GM18502 (cell line): ENCODE results near the gene CIDEB.

Source experiments
- ATAC-seq: cut with Tn5 transposase; IDR thresholded peaks from one replicate; pipeline ENCODE4 v1.9.1; 2021; ENCODE audit warnings: mild to moderate bottlenecking; ENCODE audit not compliant: unreplicated experiment, poor library complexity

CIDEB gene

DNA sequence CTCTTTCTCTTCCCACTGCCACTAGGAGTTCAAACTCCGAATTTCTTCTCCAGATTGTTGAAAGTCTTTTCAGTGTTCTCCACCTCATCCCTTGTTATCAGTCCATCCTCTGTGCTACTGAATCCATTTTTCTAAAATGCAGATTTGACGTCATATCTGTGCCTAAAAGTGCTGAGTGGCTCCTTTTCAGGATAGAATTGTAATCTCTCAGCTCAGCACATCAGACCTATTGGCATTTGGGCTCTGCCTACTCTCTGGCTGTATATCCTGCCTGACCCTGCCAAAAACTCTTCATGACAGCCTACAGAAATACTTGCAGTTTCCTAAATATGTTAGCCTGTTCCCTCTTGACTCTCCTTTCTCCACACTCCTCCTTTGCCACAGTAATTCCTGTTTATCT lies 35.3 kb downstream of the CIDEB start:
- ATAC-seq, result no peak

DNA sequence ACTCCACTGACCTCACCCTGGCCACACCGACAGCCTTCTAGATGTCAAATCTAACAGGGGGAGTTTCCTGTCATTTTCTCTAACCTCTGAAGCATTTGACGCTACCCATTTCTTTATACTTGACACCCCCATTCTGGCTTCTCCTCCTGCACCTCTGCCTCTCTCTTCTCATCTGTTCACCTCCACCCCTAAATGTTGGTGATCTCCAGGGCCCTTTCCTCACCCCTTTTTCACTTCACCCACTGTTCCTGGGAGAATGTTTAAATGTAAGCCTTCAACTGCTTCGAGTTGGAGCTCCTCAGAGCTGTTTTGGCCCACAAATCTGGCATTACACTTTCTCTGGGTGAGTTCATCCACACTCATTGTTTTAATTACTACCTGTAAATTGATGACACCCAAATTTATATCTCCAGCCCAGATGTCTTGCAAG lies 35.9 kb downstream of the CIDEB start:
- no peak for ATAC-seq

DNA sequence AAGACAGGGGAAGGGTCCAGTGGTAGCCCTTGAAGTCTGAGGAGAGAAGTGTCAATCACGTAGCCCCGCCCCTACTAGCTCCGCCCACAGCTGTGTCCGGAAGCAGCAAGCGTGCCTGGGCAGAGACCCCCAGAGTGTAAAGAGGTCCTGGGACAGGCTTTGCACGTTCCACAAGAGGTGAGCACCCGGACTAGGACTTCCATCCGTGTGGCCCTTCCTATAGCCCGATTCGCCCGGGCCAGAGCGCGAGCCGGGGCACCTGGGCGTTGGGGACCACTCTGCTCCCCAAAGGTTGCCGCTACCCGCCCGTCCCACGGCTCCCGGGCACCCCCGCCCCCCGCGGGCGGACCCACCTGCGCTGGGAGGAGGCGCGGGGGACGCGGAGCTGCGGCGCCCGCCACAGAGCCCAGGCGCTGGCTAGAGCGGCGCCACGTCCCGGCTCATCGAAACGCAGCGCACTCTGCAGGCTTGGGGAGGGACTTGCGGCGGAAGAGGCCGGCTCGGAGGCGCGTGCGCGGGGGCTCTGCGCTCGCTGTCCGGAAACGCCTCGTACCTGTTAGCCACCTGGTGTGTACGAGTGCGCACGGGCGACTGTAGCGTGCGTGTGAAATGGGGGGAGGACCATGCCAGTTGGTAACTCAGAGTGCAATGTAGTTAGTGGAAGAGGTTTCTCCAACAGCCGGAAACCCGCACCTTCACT lies 36.5 kb downstream of the CIDEB start, which contains the start of gene RABGGTA:
RABGGTA (minus strand) TSS at position 464 of the 700 bp plus-strand sequence. CDS start 482 bp downstream, outside the sequence.
- ATAC-seq, result peak; percentile 89

DNA sequence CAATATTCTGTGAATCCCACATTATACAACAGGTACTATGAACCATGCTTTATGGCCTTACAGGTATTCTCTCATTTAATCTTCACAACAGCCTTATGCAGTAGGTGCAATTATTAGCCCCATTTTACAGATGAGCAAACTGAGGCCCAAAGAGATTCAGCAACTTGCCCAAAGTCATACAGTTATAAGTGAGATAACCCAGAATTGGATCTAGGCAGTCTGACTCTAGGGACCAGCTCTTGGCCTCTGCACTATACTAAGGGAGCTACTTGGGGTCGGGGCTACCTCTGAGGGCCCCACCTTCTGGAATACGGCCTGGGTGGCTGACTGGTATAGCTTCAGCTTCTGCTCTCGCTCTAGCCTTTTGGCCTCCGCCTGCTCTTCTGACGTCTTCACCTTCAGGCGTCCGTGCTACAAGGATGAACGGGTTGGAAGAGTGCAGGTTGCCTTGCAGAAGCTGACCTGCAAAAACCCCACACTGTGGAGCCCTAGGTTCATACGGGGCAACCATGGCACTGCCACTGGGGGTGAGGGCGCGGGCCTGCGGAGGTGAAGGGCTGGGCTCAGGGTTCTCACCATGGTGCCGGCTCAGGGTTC lies 37.1 kb downstream of the CIDEB start:
- ATAC-seq, result peak; percentile 1

DNA sequence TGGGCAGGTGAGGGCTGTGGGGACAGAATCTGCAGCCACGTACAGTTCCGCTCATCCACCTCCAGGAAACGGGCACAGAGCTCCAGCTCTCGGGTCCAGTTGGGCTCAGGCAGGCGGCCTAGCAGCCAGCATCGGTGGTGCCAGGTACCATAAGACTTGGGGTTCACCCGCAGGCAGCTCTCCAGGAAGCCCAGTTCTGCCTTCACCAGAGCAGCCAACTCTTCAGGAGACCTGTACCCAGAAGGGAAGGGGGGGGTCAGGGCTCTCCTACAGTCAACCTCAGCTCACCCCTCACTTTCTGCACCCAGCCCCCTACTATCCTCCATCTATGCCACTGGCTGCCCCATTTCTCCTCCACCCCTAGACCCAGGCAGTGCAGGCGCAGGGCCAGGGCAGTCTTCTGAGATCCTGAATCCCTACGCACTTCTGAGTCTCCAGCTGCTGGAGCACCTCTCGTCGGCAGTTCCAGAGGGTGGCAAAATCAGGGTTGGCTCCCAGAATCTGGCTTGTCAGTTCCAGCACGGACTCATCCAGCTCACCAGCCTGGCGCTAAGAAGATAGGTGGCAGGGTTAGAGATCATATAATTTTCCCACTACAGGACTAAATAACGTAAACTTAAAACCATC lies 37.8 kb downstream of the CIDEB start:
- ATAC-seq, result no peak

DNA sequence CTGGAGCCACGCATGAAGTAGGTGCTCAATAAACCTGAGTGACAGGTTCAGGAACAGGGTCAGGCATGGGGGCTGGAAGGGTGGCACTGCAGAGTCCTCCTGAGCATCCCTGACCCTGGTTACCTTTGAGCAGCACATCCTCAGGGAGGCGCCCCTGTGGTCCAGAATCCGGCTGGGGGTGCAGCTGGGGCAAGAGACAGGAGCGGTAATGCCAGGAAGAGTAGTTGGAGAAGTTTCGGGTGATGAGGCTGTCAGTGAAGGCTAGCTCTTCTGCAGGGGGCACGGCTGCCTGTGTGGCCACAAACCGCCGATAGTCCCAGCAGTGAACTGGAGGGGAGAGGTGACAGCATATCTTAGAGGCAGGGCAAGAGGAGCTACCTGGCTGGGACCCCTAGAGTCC lies 38.4 kb downstream of the CIDEB start:
- ATAC-seq, result no peak

DNA sequence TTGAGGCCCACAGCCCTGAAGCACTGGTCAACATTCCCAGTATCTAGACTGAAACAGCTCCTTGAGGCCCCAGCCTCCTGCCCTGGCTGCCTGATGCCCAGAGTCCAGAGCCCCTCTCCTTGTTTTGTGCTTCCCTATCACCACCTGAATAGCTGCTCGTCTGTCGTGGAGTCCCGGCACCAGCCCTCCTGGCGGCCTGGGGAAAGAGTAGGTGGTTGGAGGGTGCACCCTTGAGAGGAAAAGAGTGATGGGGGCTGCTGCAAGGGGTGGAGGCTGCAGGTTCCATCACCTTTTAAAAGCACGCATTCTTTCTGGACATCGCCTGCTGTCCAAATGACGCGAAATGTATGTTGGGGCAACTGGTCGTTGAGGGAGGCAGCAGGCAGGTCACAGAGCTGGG lies 39.6 kb downstream of the CIDEB start:
- no peak for ATAC-seq

DNA sequence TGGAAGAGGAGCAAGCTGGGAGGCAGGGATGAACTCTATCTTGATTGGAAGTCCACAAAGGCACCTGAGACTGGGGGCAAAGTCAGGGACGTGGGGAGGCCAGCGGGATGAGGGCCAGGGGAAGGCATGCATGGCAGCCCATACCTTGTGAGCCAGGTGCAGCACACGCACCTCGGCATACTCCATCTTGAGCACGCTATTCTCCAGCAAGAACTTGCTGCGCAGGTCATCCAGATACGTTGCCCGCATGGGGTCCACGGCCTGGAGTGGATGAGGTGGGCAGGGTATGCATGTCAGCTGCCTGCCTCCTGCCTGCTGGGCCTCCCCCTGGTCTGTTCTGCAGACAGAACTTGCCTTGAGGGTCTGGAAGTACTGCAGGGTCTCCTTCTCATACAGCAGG lies 40.3 kb downstream of the CIDEB start:
- ATAC-seq, result no peak

DNA sequence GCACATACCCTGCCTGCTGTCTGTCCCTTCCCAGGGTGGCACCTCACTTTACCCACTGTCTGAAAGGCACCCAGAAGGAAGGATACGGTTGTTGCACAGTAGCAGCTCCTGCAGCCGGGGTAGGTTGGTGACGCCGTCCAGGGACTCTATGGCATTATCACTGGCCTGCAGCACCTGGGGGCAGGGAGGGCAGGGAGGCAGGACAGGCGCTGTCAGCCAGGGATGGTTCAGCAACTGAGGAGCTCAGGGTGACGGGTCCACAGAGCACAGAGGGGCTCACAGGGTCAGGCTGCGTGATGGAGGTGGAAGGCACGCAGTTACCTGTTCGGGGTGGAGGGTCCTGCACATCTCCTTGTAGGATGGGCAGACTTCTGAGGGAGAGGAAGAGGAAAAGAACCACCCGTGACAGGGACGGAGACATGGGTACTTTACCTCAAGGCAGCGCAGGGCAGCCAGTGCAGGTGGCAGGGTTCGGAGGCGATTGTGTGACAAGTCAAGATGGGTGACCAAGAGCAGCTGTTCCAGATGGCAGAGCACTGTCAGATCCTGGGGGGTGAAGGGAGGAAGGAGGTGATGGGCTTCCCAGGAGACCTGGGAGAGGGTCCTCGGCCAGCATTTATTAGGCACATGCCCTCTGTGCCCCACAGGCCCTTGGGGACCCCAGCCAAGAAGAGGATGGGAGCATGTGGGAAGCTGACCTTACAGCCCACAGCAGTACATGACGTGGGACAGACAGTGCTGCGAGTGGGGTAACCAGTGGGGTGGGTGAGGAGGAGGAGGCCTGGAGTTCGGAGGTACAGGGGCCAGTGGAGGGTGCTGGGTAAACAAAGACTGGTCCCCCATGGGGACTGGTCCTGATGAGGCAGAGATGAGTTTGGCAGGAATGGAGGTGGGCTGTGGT lies 41.2 kb downstream of the CIDEB start:
- no peak for ATAC-seq

DNA sequence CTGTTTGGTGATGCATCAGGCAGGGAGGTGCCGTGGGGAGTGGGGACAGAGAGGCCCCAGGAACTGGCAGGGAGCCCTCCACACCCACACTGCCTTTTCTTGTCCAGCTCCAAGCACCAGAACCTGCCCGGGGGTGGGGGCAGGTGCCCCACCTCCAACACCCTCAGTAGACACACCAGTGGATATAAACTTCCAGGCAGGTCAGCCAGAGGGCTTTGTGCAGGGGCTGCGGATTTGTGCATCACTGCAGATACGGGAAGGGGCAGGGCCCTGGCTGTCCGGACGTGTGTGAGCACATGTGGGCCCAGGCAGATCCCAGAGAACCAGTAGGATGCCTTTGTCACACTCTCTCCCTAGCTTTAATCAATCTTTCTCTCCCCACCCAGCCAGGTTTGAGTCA lies 43.5 kb downstream of the CIDEB start:
- ATAC-seq, result no peak

DNA sequence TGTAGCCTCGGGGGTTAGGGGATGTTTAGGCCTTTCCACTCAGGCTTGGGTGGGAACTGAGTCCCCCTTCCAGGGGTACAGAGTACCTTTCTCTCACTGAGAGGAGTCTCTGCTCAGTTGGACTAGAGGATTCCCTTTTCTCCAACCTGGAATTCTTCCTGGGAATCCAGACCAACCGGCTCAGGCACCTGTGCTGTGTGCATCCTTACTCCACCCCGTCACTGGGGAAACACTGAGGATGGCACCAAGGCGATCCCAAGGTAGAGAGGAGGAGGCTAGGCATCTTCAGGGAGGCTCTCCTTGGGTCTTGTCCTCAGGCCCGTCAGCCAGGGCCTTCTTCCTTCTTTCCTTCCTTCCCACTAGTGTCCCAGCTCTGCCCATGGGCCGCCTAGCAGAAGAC lies 43.9 kb downstream of the CIDEB start:
- ATAC-seq, result no peak

DNA sequence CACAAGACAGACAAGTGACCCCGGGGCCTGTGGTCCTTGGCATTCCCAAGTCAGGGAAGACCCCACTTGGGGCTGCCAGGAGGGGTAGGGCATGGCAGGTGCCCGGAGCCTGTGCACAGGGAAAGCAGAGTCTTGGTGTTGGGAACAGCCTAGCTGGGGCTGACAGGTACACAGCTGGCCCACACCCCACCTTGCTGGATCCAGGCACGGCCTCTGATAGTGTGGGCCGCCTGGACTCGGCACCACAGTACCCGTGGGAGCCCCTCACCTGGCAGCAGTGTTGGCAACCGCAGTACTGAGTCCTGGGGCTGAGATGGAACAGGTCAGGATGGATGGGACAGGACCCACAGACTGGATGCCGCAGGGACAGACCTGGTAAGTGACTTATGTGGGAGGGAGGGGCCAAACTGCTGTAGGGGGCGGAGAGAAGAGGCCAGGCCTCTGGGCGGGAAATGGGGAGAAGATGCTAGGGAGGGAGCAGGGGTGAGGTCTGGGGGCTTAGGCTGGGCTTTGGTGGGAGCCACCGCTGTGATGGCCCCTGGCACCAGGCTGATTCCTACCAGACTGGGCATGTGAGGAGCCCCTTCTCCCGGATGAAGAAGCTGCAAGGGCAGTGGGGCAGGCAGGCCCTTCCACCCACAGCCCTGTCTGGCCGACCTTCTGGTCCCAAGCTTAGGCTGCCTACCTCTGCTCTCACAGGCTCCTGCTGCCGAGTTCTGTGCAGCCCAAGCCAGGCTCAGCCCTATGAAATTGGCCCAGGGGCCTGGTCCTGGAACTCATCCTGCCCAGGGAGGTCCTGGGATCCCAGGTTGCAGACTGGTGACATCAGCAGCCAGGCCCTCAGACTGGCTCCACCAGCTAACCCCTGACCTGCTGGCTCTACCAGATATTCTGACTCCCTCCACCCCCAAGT lies 44.7 kb downstream of the CIDEB start, which contains the start of gene TGM1:
TGM1 (minus strand) TSS at position 357 of the 913 bp plus-strand sequence. CDS start 825 bp downstream, outside the sequence.
- no peak for ATAC-seq

DNA sequence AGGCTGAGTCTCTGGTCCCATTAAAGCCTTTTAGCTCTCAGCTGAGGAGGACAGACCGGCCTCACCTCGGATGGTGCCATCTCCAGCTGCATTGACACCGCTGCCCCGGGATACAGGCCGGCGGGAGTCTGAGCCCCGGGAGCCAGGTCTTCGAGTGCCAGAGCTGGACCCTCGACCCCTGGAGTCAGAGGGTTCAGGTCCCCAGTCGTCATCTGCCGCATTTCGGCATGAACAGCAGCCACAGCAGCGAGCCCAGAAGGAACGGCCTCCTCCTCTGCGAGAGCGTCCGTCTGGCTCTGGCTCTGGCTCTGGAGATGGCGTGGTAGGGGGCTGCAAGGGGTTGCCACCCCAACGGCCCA lies 45.8 kb downstream of the CIDEB start:
- ATAC-seq, result no peak

DNA sequence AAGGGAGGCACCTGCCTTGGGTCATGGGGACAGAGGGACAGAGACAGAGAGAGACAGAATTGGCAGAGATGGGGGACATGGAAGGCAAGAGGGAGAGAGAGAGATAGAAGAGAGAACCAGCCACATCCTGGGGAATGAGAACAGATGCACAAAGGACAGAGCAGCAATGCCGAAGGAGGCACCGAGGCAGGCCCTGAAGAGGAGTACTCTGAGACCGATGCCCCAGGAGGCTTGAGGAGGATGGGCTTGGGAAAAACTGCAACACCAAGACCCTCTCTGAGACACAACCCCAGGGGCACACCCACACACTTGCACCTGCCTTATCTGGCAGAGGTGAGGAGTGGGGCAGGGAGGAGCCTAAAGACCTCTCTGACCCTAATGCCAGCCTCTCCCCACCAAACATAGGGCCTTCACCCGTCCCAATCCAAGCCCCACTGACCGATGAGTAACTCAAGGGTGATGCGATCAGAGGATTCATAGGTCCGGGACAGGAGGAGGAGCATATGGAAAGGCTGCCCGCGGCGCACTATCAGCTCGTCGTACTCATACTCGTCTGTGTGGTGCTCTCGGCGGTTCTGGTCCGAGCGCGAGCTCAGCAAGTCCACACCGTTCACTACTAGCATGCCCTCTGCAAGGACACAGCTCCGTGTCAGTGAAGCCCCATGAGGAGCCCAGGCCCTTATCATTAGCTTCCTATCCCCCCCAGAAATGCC lies 46.4 kb downstream of the CIDEB start:
- ATAC-seq, result no peak

DNA sequence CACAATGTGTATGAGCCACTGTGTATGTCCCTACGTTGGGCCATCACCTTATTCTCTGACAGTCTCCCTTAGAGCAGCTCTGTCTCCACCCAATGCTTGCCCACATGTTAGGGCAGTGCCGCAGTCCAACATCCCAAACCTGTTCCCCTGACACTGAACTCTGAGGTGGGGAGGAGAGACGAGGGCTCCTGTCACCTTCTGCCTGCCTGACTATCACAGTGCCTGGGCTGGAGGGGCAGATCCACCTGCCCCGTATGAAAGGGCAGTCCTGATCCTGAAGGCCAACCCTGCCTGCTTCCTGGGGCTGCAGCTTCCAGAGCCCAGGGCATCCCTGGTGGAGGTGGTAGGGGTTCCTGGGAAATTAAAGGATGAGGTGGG lies 47.0 kb downstream of the CIDEB start:
- no peak for ATAC-seq

DNA sequence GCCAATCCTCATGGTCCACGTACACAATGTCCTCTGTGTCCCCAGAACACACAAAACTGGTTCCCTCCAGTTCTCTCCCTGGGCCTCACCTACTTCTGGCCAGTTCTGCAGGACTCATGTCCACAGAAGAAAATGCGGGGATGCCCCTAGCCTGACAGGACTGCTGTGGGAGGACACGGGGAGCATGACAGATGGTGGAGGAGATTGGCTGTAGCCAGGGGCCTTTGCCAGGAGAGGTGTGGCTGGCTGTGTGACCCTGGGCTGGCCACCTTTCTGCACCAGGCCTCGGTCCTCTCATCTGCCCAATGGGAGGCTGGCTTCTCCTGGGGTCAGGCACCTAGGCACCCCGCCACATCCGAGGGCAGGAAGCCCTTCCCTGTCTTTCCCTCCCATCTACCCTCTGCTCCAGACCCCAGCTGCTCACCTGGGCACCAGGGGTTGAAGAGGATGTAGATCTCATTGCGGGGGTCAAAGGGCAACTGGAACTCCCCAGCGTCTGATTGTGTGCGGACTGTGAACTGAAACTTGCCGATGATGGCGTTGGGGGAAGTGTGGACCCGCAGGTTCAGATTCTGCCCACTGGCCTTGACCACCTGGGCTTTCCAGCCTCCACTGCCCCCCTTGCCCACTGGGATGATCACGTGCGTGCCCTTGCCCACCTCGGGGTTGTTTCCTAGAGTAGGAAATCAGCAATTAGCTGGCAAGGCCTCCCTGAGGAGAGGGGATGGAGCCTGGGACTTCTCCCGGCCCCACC lies 47.6 kb downstream of the CIDEB start:
- no peak for ATAC-seq

DNA sequence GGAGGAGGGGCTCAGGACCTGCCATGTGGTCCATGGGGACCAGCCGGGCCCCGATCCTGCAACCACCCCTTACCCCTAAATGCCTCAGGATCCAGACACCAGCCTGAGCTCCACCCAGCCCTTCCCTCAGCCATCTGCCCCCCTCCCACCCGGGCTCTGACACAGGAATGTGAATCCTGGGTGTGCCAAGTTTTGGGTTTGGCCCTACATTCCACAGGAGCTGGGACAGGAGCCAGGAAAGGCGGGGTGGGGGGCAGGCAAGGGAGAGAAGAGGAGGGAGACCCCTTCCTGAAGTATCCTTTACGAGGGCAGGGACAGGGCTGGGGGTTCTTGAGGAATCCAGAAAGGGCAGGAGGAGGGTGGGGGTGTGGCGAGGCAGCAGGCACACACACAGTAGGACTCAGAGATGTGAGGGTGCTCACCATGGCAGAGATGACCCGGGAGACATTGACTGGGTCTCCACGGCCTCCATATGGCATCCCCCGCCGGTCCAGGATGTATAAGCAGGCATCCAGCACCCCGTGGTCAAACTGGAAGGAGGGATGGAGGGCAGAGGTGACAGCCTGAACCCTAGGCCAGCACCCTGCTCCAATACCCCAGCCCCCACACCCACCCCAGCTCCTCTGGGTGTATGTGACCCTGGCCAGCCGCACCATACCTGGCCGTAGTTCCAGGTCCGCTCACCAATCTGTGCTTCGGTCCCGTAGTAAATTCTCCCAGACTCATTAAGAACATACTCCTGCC lies 48.3 kb downstream of the CIDEB start:
- no peak for ATAC-seq
